ENCODE results near the gene ELAVL3.
"Not testable (repeated sequence)": the region's sequence is repeated elsewhere in the genome, so short reads cannot be mapped to it uniquely, and the experiment has no call there.

Gene ELAVL3

DNA sequence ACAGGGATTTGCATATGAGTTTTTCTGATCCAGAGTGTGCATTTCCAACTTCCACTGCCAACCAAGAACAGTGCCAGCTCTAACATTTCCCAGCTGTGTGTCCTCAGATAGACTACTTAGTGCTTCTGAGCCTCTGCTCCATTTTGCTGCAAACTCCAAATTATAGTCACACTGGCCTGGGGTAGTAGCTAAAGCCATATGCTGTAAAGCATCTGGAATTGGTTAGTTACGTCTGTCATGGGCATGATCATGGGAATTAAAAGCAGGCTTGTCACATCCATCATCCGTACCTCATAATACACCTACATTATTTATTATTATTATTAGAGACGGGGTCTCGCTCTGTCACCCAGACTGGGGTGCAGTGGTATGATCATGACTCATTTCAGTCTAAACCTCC, 7.1 kb downstream of the ELAVL3 start:
- Histone ChIP-seq H3K79me1 (replicated peaks; ENCODE audit: low read length, poor library complexity, severe bottlenecking) (no peaks in the 10 kb centered on the region), H3K23ac (ENCODE audit: low read length in 2 of 2) (no peak overlapping the region), H4K8ac (ENCODE audit: low read length) (no peak overlapping the region), H3K18ac (ENCODE audit: low read depth in 1 of 2, low read length in 2 of 2) (no peak overlapping the region), H3K4ac (ENCODE audit: low read depth in 1 of 2, low read length in 2 of 2) (no peak overlapping the region), H3K27me3 (ENCODE audit: control insufficient read depth in 1 of 2, insufficient read depth in 1 of 2, low read length in 2 of 2) (peaks cover 29 to 31% of the 10 kb centered on the region in 2 experiments), H3K14ac (ENCODE audit: low read length in 2 of 2) (no peak overlapping the region), H2BK5ac (ENCODE audit: low read depth, low read length, poor library complexity, severe bottlenecking) (no peak overlapping the region), H2AK5ac (ENCODE audit: low read length, severe bottlenecking) (no peak overlapping the region), H2AFZ (ENCODE audit: low read depth, low read length) (no peak overlapping the region), H4K91ac (ENCODE audit: low read length) (no peak overlapping the region), H2BK12ac (ENCODE audit: low read length in 2 of 2) (no peak overlapping the region), H2BK120ac (ENCODE audit: low read depth, low read length) (no peak overlapping the region), H2BK15ac (ENCODE audit: low read depth, poor library complexity, severe bottlenecking) (no peak overlapping the region), H3K9ac (ENCODE audit: low read length) (no peak overlapping the region), H3K4me3 (ENCODE audit: insufficient read depth in 1 of 2, low read depth in 1 of 2, low read length in 2 of 2) (no peak overlapping the region), H3K36me3 (ENCODE audit: control insufficient read depth in 1 of 2, insufficient read depth in 2 of 2, low read depth in 1 of 2, low read length in 2 of 2) (no peaks in the 10 kb centered on the region), H3K27ac (ENCODE audit: low read length, poor library complexity, severe bottlenecking) (no peak overlapping the region), H3K4me2 (ENCODE audit: low read length, poor library complexity, severe bottlenecking) (no peak overlapping the region), H3K9me3 (ENCODE audit: control insufficient read depth, low read length) (no peaks in the 10 kb centered on the region), H3K4me1 (ENCODE audit: control insufficient read depth, insufficient read depth, low read depth, low read length) (no peaks in the 10 kb centered on the region)
- no peak for DNase-seq
- WGBS, result 86% methylated on average over 4 of the region's 4 CpGs

DNA sequence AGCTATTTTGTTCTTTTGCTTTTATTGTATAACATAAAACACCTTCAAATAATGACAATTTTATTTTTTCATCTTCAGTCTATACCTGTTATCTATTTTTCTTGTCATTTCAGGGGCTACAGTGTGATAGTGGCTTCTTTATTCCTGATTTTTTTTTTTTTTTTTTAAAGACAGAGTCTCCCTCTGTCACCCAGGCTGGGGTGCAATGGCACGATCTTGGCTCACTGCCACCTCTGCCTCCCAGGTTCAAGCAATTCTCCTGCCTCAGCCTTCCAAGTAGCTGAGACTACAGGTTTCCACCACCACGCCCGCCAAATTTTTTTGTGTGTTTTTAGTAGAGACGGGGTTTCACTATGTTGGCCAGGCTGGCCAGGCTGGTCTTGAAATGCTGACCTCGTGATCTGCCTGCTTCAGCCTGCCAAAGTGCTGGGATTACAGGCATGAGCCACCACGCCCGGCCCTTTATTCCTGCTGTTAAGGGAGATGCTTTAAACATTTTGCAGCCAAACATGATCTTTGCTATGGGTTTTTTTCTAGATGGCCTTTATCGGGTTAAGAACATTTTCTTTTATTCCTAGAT, 12.5 kb downstream of the ELAVL3 start:
- H3K27me3 ChIP-seq (ENCODE audit: control insufficient read depth in 1 of 2, insufficient read depth in 1 of 2, low read length in 2 of 2); H2AFZ ChIP-seq (ENCODE audit: low read depth, low read length); H3K36me3 ChIP-seq (ENCODE audit: control insufficient read depth in 1 of 2, insufficient read depth in 2 of 2, low read depth in 1 of 2, low read length in 2 of 2); H4K8ac ChIP-seq (ENCODE audit: low read length); H3K14ac ChIP-seq (ENCODE audit: low read length in 2 of 2); H3K23ac ChIP-seq (ENCODE audit: low read length in 2 of 2); H2BK12ac ChIP-seq (ENCODE audit: low read length in 2 of 2); H4K91ac ChIP-seq (ENCODE audit: low read length); H3K79me1 ChIP-seq (replicated peaks; ENCODE audit: low read length, poor library complexity, severe bottlenecking); H2BK15ac ChIP-seq (ENCODE audit: low read depth, poor library complexity, severe bottlenecking); H3K27ac ChIP-seq (ENCODE audit: low read length, poor library complexity, severe bottlenecking); H3K4me3 ChIP-seq (ENCODE audit: insufficient read depth in 1 of 2, low read depth in 1 of 2, low read length in 2 of 2); H3K9me3 ChIP-seq (ENCODE audit: control insufficient read depth, low read length); H3K18ac ChIP-seq (ENCODE audit: low read depth in 1 of 2, low read length in 2 of 2); H2BK5ac ChIP-seq (ENCODE audit: low read depth, low read length, poor library complexity, severe bottlenecking); DNase-seq; H2BK120ac ChIP-seq (ENCODE audit: low read depth, low read length); H3K4me1 ChIP-seq (ENCODE audit: control insufficient read depth, insufficient read depth, low read depth, low read length); H3K4ac ChIP-seq (ENCODE audit: low read depth in 1 of 2, low read length in 2 of 2); H3K4me2 ChIP-seq (ENCODE audit: low read length, poor library complexity, severe bottlenecking); H3K9ac ChIP-seq (ENCODE audit: low read length); H2AK5ac ChIP-seq (ENCODE audit: low read length, severe bottlenecking): not testable (repeated sequence)
- 82% methylated on average over 7 of the region's 8 CpGs for WGBS

DNA sequence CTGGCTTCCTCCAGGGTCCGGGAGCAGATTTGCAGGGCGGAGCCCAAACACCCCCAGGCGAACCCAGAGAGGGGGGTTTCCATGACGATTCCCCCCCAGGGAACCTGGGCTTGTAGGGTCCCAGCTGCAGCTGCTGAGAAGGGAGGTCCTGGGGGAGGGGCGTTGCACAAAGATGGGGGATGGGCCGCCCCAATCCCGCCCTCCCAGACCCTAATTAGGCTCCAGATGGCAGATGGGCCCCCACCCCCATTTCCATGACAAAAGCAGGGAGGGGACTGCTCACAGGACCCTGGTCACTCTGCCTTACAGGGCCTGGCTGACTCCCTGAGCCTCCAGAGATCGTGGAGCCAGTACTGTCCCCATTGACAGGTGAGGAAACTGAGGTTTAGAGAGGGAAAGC, 15.2 kb downstream of the ELAVL3 start:
- Histone ChIP-seq H2BK15ac (ENCODE audit: low read depth, poor library complexity, severe bottlenecking) (peak overlapping the region; percentile 48), H3K9ac (ENCODE audit: low read length) (no peak overlapping the region), H3K18ac (ENCODE audit: low read depth in 1 of 2, low read length in 2 of 2) (no peak overlapping the region), H4K8ac (ENCODE audit: low read length) (no peak overlapping the region), H3K4me2 (ENCODE audit: low read length, poor library complexity, severe bottlenecking) (no peak overlapping the region), H3K27me3 (ENCODE audit: control insufficient read depth in 1 of 2, insufficient read depth in 1 of 2, low read length in 2 of 2) (peaks cover 0 to 8% of the 10 kb centered on the region in 2 experiments), H4K91ac (ENCODE audit: low read length) (no peak overlapping the region), H2AFZ (ENCODE audit: low read depth, low read length) (no peak overlapping the region), H3K4me1 (ENCODE audit: control insufficient read depth, insufficient read depth, low read depth, low read length) (no peaks in the 10 kb centered on the region), H2BK120ac (ENCODE audit: low read depth, low read length) (no peak overlapping the region), H3K23ac (ENCODE audit: low read length in 2 of 2) (no peak overlapping the region), H3K9me3 (ENCODE audit: control insufficient read depth, low read length) (no peaks in the 10 kb centered on the region), H3K4ac (ENCODE audit: low read depth in 1 of 2, low read length in 2 of 2) (no peak overlapping the region), H3K27ac (ENCODE audit: low read length, poor library complexity, severe bottlenecking) (no peak overlapping the region), H3K14ac (ENCODE audit: low read length in 2 of 2) (no peak overlapping the region), H2BK12ac (ENCODE audit: low read length in 2 of 2) (no peak overlapping the region), H3K79me1 (replicated peaks; ENCODE audit: low read length, poor library complexity, severe bottlenecking) (no peaks in the 10 kb centered on the region), H3K4me3 (ENCODE audit: insufficient read depth in 1 of 2, low read depth in 1 of 2, low read length in 2 of 2) (no peak overlapping the region), H3K36me3 (ENCODE audit: control insufficient read depth in 1 of 2, insufficient read depth in 2 of 2, low read depth in 1 of 2, low read length in 2 of 2) (no peaks in the 10 kb centered on the region), H2BK5ac (ENCODE audit: low read depth, low read length, poor library complexity, severe bottlenecking) (no peak overlapping the region), H2AK5ac (ENCODE audit: low read length, severe bottlenecking) (no peak overlapping the region)
- DNase-seq, result no peak
- WGBS, result 54% methylated on average over 7 of the region's 8 CpGs

DNA sequence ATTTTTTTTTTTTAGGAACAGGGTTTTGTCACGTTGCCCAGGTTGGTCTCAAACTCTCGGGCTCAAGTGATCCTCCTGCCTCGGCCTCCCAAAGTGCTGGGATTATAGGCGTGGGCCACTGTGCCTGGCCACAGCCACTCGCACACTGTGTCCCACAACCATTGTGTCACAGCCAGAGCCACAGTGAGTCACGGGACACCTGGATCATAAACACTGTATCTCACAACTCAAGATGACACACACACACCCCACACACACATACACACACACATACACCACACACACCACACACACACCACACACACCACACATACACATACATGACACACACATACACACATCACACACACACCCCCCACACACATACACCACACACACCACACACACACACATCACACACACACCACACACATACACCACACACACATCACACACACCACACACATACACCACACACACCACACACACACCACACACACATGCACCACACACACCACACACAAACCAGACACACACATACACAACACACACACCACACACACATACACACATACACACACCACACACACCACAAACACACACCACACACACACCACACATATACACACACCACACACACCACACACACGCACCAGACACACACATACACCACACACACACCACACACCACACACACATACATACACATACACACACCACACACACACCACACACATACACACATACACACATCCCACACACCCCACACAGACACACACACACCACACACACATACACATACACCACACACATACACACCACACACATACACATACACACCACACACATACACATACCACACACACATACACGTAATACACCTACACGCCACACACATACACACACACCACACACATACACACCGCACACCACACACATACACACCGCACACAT, 16.2 kb downstream of the ELAVL3 start:
- Histone ChIP-seq H3K4me1 (ENCODE audit: control insufficient read depth, insufficient read depth, low read depth, low read length) (no peaks in the 10 kb centered on the region), H3K9me3 (ENCODE audit: control insufficient read depth, low read length) (no peaks in the 10 kb centered on the region), H2BK12ac (ENCODE audit: low read length in 2 of 2) (peak overlapping the region in 1 of 2 experiments; percentile 18), H3K18ac (ENCODE audit: low read depth in 1 of 2, low read length in 2 of 2) (peak overlapping the region in 1 of 2 experiments; percentile 1), H3K23ac (ENCODE audit: low read length in 2 of 2) (peak overlapping the region in 1 of 2 experiments; percentile 77), H3K4me3 (ENCODE audit: insufficient read depth in 1 of 2, low read depth in 1 of 2, low read length in 2 of 2) (no peak overlapping the region), H3K9ac (ENCODE audit: low read length) (no peak overlapping the region), H2BK15ac (ENCODE audit: low read depth, poor library complexity, severe bottlenecking) (no peak overlapping the region), H2BK120ac (ENCODE audit: low read depth, low read length) (no peak overlapping the region), H3K36me3 (ENCODE audit: control insufficient read depth in 1 of 2, insufficient read depth in 2 of 2, low read depth in 1 of 2, low read length in 2 of 2) (no peaks in the 10 kb centered on the region), H3K27ac (ENCODE audit: low read length, poor library complexity, severe bottlenecking) (no peak overlapping the region), H3K79me1 (replicated peaks; ENCODE audit: low read length, poor library complexity, severe bottlenecking) (no peaks in the 10 kb centered on the region), H4K91ac (ENCODE audit: low read length) (peak overlapping the region; percentile 40), H4K8ac (ENCODE audit: low read length) (no peak overlapping the region), H2BK5ac (ENCODE audit: low read depth, low read length, poor library complexity, severe bottlenecking) (no peak overlapping the region), H3K4me2 (ENCODE audit: low read length, poor library complexity, severe bottlenecking) (no peak overlapping the region), H2AFZ (ENCODE audit: low read depth, low read length) (no peak overlapping the region), H3K14ac (ENCODE audit: low read length in 2 of 2) (peak overlapping the region in 1 of 2 experiments; percentile 84), H3K27me3 (ENCODE audit: control insufficient read depth in 1 of 2, insufficient read depth in 1 of 2, low read length in 2 of 2) (peaks cover 0 to 8% of the 10 kb centered on the region in 2 experiments), H2AK5ac (ENCODE audit: low read length, severe bottlenecking) (no peak overlapping the region), H3K4ac (ENCODE audit: low read depth in 1 of 2, low read length in 2 of 2) (no peak overlapping the region)
- 89% methylated on average over 11 of the region's 11 CpGs for WGBS
- no peak for DNase-seq

All from mesenchymal stem cell (in vitro differentiated cells and primary cell).